ENCODE results near the gene SREK1IP1.
"Not testable (repeated sequence)": the region's sequence is repeated elsewhere in the genome, so short reads cannot be mapped to it uniquely, and the experiment has no call there.

The SREK1IP1 gene

GRCh38 chr5:64763948-64764503 lies 4.5 kb downstream of the SREK1IP1 start:
- DNase-seq (ENCODE audit: low spot score), result no peak

DNA sequence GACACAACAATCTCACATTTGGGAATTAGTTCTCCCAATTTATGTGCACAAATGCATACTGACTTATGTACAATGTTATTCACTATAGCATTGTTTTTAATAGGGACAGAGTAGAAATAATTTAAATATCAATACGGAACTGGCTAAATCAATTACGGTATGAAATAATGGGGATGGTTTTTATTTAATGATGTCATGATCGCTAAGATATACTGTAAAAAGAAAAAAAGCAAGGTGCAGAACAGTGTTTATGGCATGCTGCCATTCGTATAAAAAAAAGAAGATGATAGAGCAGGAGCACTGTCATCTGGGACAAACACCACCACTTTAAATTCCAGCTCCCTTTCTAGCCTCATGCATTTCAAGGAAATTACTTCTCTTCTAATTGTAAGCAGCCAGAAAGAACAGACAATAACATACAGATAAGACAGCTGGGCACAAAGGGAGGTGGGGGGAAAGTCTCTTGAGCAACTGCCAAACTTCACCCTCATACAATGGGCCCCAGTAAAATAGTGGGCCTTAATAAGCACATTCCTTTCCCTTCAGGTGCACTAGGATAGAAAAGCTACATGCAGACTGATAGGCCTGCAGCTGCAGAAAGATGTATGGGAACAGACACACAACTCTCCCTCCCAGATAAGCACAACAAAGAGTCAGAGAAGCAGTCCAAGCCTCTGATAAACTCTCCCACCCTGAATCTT lies 8.4 kb downstream of the SREK1IP1 start:
- DNase-seq (ENCODE audit: low spot score), result no peak

GRCh38 chr5:64758901-64759300 lies 9.6 kb downstream of the SREK1IP1 start:
- DNase-seq (ENCODE audit: low spot score), result no peak

DNA sequence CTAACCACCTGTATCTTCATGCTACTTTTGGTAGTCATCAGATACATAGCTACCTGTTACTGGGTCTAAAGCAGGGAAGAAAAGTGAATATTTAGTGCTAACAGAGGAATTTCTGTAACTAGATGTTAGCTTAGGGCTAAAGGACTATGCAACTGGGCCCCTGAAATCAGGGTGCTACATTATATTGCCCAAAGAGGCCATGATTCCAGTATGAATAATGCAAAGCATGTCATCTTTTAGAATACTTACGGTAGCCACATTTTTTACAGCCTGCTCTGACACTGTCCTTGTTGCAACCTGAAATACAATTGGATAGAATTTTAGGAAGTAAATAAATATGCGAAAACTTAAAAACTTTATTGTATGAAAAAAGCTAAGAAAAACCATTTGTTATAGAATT lies 14.4 kb downstream of the SREK1IP1 start:
- no peak for DNase-seq (ENCODE audit: low spot score)

- no peak for DNase-seq (ENCODE audit: low spot score)
Measured at GRCh38 chr5:64749385-64749784, 19.1 kb downstream of the SREK1IP1 start.

- no peak for DNase-seq (ENCODE audit: low spot score)
Measured at GRCh38 chr5:64746446-64746845, 22.0 kb downstream of the SREK1IP1 start.

- DNase-seq (ENCODE audit: low spot score), result no peak
Measured at GRCh38 chr5:64744914-64745313, 23.6 kb downstream of the SREK1IP1 start.

DNA sequence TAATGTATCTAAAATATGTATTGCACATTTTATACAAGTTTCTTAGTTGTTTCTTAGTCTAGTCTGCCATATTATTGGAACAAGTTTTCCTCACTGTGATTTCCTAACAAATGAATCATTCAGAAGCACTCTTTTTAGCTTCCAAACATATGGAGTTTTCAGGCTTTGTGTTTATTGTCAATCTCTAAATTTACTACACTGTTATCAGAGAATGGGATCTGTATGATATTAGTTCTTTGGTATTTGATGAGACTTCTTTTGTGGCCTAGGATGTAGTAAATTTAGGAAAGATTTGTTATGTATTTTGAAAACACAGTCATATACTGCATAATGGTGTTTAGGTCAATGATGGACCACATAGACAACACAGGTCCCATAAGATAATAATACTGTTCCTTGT lies 25.7 kb downstream of the SREK1IP1 start:
- no peak for DNase-seq (ENCODE audit: low spot score)

- DNase-seq (ENCODE audit: low spot score), result no peak
Measured at GRCh38 chr5:64742411-64742810, 26.1 kb downstream of the SREK1IP1 start.

DNA sequence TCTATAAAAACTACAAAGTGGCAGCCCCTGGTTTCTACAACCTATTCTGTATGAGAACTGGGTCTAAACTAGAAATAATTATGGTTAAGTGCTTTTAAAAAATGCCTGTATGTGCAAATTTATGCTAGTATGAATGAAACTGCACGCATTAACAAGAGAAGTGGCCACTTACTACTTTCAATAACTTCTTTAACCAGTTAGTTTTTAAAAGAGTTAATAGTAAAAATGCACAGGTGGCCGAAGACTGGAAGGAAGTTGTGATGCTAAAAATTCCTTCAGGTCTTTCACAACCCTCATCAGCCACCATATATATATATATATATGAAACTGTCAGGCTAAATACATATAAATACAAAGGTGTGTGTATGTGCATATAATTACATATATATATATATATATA lies 41.3 kb downstream of the SREK1IP1 start:
- no peak for DNase-seq (ENCODE audit: low spot score)

DNA sequence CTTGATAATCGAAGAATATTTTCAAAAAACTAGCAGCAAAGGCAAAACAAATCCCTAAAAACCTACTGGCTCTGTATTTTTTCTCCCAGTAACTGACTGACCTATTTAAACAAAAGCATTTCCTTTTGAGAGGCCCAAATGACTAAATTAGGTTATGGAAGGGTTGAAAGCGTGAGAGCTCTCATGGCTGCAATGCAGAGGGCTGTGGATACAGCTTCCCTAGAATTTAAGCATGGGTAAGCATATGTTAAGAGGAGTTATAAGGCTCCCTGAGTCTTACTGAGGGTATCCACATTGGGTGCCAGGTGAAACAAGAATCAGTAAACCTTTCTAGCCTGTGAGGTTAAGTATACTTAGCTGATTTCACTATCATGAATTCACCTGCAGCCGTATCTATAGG lies 45.9 kb downstream of the SREK1IP1 start:
- DNase-seq (ENCODE audit: low spot score), result no peak

DNA sequence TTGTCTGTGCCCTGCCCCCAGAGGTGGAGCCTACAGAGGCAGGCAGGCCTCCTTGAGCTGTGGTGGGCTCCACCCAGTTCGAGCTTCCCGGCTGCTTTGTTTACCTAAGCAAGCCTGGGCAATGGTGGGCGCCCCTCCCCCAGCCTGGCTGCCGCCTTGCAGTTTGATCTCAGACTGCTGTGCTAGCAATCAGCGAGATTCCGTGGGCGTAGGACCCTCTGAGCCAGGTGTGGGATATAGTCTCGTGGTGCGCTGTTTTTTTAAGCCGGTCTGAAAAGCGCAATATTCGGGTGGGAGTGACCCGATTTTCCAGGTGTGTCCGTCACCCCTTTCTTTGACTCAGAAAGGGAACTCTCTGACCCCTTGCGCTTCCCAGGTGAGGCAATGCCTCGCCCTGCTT lies 54.0 kb downstream of the SREK1IP1 start:
- DNase-seq (ENCODE audit: low spot score), result not testable (repeated sequence)

GRCh38 chr5:64707191-64707590 lies 61.3 kb downstream of the SREK1IP1 start:
- DNase-seq (ENCODE audit: low spot score), result no peak

GRCh38 chr5:64706074-64706473 lies 62.4 kb downstream of the SREK1IP1 start:
- DNase-seq (ENCODE audit: low spot score), result not testable (repeated sequence)

DNA sequence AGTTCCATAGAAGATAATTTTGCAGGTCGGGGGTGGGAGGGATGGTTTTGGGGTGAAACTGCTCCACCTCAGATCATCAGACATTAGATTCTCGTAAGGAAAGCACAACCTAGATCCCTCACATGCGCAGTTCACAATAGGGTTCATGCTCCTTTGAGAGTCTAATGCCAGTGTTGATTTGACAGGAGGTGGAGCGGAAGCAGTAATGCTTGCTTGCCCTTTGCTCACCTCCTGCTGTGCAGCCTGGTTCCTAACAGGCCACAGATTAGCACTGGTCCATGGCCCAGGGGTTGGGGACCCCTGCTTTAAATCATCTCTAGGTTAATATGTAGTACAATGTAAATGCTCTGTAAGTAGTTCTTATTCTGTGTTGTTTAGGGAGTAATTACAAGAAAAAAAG lies 67.7 kb downstream of the SREK1IP1 start:
- DNase-seq (ENCODE audit: low spot score), result no peak

DNA sequence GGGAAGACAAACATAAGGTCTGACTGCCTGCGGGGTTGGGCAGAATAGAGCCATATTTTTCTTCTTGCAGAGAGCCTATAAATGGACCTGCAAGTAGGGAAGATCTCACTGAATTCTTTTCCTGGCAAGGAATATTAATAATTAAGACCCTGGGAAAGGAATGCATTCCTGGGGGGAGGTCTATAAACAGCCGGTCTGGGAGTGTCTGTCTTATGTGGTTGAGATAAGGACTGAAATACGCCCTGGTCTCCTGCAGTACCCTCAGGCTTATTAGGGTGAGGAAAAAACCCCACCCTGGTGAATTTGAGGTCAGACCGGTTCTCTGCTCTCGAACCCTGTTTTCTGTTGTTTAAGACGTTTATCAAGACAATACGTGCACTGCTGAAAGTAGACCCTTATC lies 72.1 kb downstream of the SREK1IP1 start:
- DNase-seq (ENCODE audit: low spot score), result not testable (repeated sequence)

- DNase-seq (ENCODE audit: low spot score), result no peak
Measured at GRCh38 chr5:64693636-64694035, 74.9 kb downstream of the SREK1IP1 start.

- no peak for DNase-seq (ENCODE audit: low spot score)
Measured at GRCh38 chr5:64691291-64691690, 77.2 kb downstream of the SREK1IP1 start.

DNA sequence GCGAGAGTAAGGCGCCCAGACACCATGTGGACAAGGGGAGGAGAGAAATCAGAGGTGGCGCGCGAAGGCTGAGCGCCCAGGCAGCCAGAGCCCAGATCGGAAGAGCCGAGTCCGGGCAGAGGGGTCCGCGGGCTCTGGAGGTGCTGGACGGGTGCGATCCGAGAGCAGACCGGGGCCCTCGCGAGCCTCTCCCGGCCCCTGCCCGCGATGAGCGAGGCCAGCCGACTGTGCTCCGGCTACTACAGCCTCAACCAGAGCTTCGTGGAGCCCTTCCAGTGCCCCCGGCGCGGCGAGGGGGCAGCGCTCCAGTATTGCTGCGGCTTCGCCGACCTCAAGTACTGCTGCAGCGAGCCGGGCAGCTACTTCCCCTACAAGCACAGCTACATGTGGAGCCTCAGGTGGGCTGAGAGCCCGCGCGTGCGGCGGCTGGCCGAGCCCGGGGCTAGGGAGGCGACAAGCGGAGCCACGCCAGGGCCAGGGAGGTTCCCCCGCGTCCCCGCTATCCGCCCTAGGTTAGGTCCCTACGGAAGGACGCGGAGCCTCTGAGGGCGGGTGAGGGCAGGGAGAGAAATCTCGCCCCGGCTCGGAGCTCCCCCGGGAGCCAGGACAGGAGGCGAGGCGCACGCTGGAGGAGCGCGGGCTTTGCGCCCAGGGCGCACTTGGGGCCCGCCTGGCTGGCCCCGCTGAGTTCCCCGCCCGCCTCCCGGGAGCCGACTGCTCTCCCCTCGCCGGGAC lies 77.9 kb downstream of the SREK1IP1 start, which contains the start of gene SHISAL2B:
SHISAL2B (plus strand) TSS at position 87 of the 735 bp plus-strand sequence; CDS start at position 208, 121 bp downstream.
- DNase-seq (ENCODE audit: low spot score), result no peak

DNA sequence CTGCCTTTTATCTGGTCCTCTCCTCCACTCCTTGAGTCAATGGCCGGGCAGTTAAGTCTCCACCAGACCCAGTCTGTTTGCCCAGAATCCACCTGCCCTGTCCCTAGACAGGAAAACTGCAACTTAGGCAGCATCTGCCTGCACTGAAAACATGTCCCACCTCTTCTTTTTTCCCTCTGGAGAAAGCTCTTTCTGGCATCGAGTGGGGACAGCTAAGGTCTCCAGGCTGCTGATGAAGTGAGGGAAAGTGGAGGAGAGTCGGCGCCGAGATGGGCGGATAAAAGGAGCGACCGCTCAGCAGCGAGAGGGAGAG lies 78.4 kb downstream of the SREK1IP1 start:
- no peak for DNase-seq (ENCODE audit: low spot score)

GRCh38 chr5:64688965-64689364 lies 79.5 kb downstream of the SREK1IP1 start:
- no peak for DNase-seq (ENCODE audit: low spot score)

GRCh38 chr5:64688391-64688790 lies 80.1 kb downstream of the SREK1IP1 start:
- DNase-seq (ENCODE audit: low spot score), result no peak

GRCh38 chr5:64685866-64686265 lies 82.6 kb downstream of the SREK1IP1 start:
- no peak for DNase-seq (ENCODE audit: low spot score)
